CD4-positive, alpha-beta T cell treated with Interleukin-6 at 100 ng/mL for 8 hours (primary cell): Measurements from ENCODE around the gene SLC44A5.
"Not testable (repeated sequence)": the region's sequence is repeated elsewhere in the genome, so short reads cannot be mapped to it uniquely, and the experiment has no call there.

ENCODE experiments used
- DNase-seq: peaks from one replicate; pipeline ENCODE4 v3.0.0-alpha.2; 2020; ENCODE audit warnings: mixed read lengths, low spot score

The SLC44A5 gene

DNA sequence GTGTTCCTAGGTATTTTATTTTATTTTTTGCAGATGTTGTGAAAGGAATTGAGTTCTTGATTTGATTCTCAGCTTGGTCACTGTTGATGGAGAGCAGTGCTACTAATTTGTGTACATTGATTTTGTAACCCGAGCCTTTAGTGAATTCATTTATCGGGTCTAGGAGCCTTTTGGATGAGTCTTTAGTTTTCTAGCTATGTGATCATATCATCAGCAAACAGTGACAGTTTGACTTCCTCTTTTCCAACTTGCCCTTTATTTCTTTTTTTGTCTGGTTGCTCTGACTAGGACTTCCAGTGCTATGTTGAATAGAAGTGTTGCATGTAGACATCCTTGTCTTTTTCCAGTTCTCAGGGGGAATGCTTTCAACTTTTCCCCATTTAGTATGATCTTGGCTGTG lies 337.8 kb downstream of the SLC44A5 start:
- no peak for DNase-seq

- DNase-seq: peak; percentile 1
Observed at GRCh38 chr1:75265792-75266191, 345.1 kb downstream of the SLC44A5 start.

- DNase-seq: no peak
Observed at GRCh38 chr1:75264112-75264511, 346.8 kb downstream of the SLC44A5 start.

- DNase-seq: not testable (repeated sequence)
Observed at GRCh38 chr1:75263616-75264015, 347.3 kb downstream of the SLC44A5 start.

DNA sequence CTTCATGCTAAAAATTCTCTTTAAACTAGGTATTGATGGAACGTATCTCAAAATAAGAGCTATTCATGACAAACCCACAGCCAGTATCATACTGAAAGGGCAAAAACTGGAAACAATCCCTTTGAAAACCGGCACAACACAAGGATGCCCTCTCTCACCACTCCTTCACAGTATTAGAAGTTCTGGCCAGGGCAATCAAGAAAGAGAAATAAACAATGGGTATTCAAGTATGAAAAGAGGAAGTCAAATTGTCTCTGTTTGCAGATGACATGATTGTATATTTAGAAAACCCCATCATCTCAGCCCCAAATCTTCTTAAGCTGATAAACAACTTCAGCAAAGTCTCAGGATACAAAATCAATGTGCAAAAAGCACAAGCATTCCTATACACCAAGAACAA lies 349.0 kb downstream of the SLC44A5 start:
- DNase-seq: not testable (repeated sequence)

DNA sequence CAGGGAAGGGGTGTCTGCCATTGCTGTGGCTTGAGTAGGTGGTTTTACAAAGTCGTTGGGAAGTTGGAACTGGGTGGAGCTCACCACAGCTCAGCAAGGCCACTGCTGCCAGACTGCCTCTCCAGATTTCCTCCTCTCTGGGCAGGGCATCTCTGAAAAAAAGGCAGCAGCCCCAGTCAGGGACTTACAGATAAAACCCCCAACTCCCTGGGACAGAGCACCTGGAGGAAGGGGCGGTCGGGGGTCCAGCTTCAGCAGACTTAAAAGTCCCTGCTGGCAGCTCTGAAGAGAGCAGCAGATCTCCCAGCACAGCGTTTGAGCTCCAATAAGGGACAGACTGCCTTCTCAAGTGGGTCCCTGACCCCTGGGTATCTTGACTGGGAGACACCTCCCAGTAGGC lies 352.6 kb downstream of the SLC44A5 start:
- DNase-seq: no peak

GRCh38 chr1:75257424-75257823 lies 353.5 kb downstream of the SLC44A5 start:
- DNase-seq: no peak

- not testable (repeated sequence) for DNase-seq
Observed at GRCh38 chr1:75250114-75250513, 360.8 kb downstream of the SLC44A5 start.

DNA sequence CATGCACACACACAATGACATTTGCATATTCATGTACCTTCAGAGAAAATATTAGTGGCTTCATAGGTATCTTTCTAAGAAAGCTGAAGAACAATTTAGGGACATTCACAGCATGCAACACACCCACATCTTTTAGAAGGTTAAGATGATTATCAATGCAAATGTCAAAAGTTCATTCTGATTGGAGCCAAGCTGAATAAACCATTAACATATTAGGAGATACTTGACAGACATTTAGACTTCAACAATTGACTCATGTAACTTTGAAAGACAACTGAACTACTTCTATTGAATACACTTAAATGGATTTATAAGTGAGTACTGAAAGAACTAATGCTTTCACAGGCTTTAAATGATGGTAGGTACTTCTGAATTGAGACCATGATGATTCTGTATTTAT lies 365.7 kb downstream of the SLC44A5 start:
- DNase-seq: no peak

GRCh38 chr1:75243124-75243523 lies 367.8 kb downstream of the SLC44A5 start:
- DNase-seq: no peak

DNA sequence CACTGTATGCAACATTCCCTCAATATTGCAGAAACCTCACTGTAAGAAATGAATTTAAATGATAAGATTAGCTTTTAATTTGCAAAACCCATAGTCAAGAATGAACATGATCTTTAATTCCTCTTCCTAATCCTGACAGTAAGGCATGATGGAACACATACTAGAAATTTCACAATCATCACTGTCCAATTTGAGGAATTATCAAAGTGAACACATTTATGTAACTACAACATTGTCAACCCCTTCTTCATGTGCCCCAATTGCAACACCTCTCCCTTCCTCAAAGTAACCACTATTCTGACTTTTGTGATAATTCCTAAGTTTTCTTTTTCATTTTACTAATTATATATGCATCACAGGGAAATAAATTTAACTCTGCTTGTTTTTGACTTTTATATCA lies 373.6 kb downstream of the SLC44A5 start:
- no peak for DNase-seq

- DNase-seq: no peak
Observed at GRCh38 chr1:75234562-75234961, 376.4 kb downstream of the SLC44A5 start.

DNA sequence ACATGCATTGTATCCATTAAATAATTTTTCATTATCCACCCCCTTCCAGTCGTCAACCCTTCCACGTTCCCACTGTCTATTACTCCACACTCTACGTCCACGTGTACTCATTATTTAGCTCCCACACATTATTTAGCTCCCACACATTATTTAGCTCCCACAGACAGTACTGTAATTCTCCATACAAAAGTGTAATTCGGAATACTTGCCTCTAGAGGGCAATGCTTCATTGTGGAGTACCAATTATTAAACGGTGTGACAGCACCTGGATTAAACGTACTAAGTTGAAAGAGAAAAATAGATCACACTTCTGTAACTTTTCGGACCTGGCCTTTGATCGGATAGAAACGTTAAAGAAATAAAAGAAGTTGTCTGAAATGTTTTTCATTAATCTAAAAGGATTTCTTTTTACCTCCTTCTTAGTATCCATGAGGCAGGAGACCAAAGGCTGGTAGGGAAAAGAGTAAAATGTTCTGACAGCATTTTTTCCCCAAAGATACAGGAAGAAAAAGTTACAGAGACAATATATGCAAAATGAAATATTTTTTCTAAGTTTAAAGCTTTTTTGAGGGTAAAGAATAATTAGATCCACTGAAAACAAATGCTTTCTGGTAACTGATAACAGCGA lies 377.5 kb downstream of the SLC44A5 start:
- peak; percentile 3 for DNase-seq

DNA sequence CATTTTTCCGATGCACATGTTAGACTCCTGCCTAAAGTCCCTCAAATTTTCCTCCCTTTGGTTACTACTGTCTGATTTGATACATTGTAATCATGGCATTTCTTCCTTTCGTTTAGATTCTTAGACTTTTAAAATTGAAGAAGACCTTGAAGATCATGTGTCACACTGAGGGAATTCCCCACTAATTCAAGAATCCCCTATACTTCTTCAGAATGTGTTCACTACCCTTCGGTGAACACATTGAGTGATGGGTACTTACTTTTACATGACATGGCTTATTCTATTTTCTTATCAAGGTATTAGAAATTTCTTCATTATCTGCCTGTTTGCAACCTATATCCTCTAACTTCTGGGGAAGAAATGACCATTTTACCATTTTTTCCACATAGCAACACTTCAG lies 390.8 kb downstream of the SLC44A5 start:
- DNase-seq: no peak

GRCh38 chr1:75214017-75214416 lies 396.9 kb downstream of the SLC44A5 start:
- no peak for DNase-seq

DNA sequence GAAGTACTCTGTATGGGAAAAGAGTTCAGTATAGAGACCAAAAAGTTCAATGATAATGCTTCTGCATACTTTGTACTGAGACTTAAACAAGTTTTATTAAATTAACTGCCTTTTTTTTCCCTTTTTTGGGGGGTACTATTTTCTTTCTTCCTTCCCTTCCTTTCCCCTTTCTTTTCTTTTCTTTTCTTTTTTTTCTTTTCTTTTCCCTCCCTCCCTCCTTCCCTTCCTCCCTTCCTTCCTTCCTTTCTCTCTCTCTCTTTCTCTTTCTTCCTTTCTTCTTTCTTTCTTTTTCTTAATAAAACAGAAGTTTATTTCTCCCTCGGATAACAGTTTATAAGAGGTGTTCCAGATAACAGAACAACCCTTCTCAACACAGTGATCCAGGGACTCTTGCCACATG lies 399.3 kb downstream of the SLC44A5 start:
- no peak for DNase-seq

GRCh38 chr1:75208862-75209261 lies 402.1 kb downstream of the SLC44A5 start:
- DNase-seq: no peak

- no peak for DNase-seq
Observed at GRCh38 chr1:75203415-75204277, 407.3 kb downstream of the SLC44A5 start.

- DNase-seq: no peak
Observed at GRCh38 chr1:75202751-75203150, 408.2 kb downstream of the SLC44A5 start.

DNA sequence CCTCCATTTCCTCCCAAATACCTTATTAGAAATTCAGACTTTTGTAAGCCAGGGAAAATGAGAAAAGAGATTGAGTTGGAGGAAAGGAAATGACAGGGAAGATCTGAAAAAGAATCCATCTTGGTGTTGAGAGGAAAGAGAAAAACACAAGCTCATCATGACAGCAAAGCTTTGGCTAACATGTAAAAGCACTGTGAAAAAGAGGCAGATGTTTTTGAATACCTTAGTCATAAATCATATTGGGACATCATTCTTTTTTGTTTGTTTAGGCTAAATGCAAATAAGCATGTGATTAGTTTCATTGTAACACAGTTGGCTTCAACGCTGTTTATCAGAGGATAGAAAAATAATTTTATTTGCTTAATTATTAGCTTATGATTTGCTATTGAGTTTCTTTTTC lies 412.2 kb downstream of the SLC44A5 start:
- no peak for DNase-seq

GRCh38 chr1:75198163-75198562 lies 412.8 kb downstream of the SLC44A5 start:
- no peak for DNase-seq

- no peak for DNase-seq
Observed at GRCh38 chr1:75188892-75189291, 422.0 kb downstream of the SLC44A5 start.

DNA sequence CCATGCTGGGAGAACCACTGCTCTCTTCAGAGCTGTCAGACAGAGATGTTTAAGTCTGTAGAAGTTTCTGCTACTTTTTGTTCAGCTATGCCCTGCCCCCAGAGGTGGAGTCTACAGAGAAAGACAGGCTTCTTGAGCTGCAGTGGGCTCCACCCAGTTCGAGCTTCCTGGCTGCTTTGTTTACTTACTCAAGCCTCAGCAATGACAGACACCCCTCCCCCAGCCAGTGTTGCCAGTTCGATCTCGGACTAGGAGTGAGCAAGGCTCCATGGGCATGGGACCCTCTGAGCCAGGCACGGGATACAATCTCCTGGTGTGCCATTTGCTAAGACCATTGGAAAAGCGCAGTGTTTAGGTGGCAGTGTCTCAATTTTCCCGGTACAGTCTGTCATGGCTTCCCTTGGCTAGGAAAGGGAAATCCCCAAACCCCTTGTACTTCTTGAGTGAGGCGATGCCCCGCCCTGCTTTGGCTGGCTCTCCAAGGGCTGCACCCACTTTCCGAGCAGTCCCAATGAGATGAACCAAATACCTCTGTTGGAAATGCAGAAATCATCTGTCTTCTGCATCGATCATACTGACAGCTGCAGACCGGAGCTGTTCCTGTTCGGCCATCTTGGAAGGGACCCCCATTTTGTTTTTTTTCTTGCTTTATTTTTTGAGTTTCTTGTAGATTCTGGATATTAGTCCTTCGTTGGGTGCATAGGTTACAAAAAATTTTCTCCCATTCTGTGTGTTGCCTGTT lies 429.5 kb downstream of the SLC44A5 start:
- not testable (repeated sequence) for DNase-seq
